GM18517 (cell line): ENCODE measurements around the gene VIT.
"Not testable (repeated sequence)": the region's sequence is repeated elsewhere in the genome, so short reads cannot be mapped to it uniquely, and the experiment has no call there.

Experiments
- ATAC-seq: cut with Tn5 transposase; IDR thresholded peaks from one replicate; pipeline ENCODE4 v1.9.1; 2021; ENCODE audit warnings: mild to moderate bottlenecking, moderate library complexity; ENCODE audit not compliant: unreplicated experiment

The VIT gene

GRCh38 chr2:36677996-36678605 is 18.4 kb upstream of the VIT start:
- ATAC-seq = no peak

- ATAC-seq = no peak
These were observed 17.7 kb upstream of the VIT start for GRCh38 chr2:36678856-36679255.

- ATAC-seq = no peak
These were observed 16.5 kb upstream of the VIT start for GRCh38 chr2:36680012-36680411.

GRCh38 chr2:36682562-36682961 is 13.9 kb upstream of the VIT start:
- no peak for ATAC-seq

- ATAC-seq = no peak
These were observed 13.5 kb upstream of the VIT start for GRCh38 chr2:36683002-36683401.

GRCh38 chr2:36688291-36688690 is 8.2 kb upstream of the VIT start:
- ATAC-seq = not testable (repeated sequence)

GRCh38 chr2:36689013-36689412 is 7.5 kb upstream of the VIT start:
- not testable (repeated sequence) for ATAC-seq

GRCh38 chr2:36692121-36692520 is 4.4 kb upstream of the VIT start:
- ATAC-seq = no peak

GRCh38 chr2:36693825-36694224 is 2.7 kb upstream of the VIT start:
- ATAC-seq = no peak

- no peak for ATAC-seq
These were observed 626 bp upstream of the VIT start for GRCh38 chr2:36695746-36696415.

GRCh38 chr2:36697424-36698066 is 1.0 kb downstream of the VIT start:
- ATAC-seq = no peak

- ATAC-seq = no peak
These were observed 2.5 kb downstream of the VIT start for GRCh38 chr2:36698993-36699392.

GRCh38 chr2:36700311-36700710 is 3.8 kb downstream of the VIT start:
- no peak for ATAC-seq

GRCh38 chr2:36701391-36701795 is 4.9 kb downstream of the VIT start:
- ATAC-seq = no peak

GRCh38 chr2:36701918-36702317 is 5.4 kb downstream of the VIT start:
- no peak for ATAC-seq

GRCh38 chr2:36702781-36703180 is 6.3 kb downstream of the VIT start:
- ATAC-seq = no peak

GRCh38 chr2:36704475-36705150 is 8.1 kb downstream of the VIT start:
- ATAC-seq = no peak

- no peak for ATAC-seq
These were observed 9.0 kb downstream of the VIT start for GRCh38 chr2:36705326-36706020.

GRCh38 chr2:36706021-36706876 is 9.7 kb downstream of the VIT start:
- no peak for ATAC-seq

GRCh38 chr2:36707050-36707449 is 10.5 kb downstream of the VIT start:
- ATAC-seq = no peak
